Cortex of kidney (tissue), 1 donor: ENCODE data around the gene GRIN1.

Experiments
- DNase-seq: peaks from one replicate; lab custom pipeline; 2025; lab: John Stamatoyannopoulos, UW

Gene GRIN1

DNA sequence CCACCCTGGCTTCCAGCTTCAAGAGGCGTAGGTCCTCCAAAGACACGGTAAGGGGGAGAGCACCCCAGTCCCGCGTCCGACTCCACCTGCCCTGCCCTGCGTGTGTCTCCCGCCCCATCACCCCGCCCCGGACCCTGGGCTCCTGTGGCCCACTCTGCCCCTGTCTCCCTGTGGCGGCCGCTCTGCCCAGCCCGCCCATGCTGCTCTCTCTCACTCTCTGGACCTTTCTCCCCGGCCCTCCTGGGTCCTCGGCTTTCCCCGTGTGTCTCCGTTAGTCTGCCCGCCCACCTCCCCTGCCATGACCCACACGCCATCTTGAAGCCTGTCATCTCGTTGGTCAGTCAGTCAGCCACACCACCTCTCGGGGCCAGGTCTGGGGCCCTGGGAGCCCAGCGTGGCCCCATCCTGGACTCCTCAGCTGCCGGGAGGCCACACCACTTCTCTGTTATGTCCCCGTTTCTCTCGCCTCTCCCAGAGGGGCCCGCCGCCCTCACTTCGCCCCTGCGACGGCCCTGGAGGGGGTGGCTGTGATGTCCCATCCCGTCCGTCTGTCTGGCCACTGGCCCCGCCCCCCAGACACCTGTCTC lies 26.4 kb downstream of the GRIN1 start:
- no peak for DNase-seq

DNA sequence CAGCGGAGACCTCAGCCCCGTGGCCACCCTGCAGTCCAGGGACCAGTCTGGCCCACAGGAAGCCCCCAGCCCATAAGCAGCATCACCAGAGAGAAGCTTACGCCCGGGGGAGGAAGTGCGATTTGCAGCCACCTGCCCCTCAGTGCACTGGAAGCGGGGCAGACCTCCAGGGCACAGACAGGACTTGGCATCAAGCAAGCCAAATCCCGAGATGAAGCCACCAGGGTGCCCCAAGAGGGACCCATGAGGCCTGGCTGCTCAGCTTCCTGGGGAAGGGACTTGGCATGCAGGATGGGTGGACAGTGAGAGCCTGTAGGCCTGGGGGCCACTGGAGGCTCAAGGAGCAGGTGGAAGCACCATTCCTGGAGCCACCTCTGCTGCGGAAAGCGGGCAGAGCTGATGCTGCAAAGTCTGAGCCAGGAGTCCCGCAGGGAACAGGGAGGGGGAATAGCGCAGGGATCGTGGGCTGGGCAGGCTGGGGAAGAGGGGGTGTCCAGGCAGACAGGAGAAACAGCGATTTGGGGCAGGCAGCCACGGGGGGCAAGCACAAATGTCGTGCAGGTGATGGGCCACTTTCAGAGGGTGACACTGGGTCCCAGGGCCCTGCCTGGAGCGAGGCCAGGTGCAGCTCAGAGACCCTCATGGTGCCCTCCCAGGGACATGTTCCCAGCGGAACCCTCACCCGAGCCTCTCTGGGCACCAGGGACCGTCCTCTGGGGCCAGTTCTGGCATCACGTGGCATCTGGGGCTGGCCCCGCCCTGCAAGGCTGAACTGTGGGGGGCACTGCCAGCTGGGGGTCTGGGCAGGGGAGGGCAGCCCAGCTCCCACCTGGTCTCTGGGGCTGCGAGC lies 27.7 kb downstream of the GRIN1 start:
- DNase-seq = no peak

DNA sequence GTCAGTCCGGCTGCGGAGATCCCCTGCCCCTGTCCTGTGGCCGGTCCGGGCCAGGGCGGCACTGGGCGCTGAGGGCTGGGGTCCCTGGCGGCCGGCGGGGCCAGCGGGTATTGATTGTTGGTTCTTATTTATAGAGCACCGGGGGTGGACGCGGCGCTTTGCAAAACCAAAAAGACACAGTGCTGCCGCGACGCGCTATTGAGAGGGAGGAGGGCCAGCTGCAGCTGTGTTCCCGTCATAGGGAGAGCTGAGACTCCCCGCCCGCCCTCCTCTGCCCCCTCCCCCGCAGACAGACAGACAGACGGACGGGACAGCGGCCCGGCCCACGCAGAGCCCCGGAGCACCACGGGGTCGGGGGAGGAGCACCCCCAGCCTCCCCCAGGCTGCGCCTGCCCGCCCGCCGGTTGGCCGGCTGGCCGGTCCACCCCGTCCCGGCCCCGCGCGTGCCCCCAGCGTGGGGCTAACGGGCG lies 28.4 kb downstream of the GRIN1 start:
- DNase-seq = no peak

DNA sequence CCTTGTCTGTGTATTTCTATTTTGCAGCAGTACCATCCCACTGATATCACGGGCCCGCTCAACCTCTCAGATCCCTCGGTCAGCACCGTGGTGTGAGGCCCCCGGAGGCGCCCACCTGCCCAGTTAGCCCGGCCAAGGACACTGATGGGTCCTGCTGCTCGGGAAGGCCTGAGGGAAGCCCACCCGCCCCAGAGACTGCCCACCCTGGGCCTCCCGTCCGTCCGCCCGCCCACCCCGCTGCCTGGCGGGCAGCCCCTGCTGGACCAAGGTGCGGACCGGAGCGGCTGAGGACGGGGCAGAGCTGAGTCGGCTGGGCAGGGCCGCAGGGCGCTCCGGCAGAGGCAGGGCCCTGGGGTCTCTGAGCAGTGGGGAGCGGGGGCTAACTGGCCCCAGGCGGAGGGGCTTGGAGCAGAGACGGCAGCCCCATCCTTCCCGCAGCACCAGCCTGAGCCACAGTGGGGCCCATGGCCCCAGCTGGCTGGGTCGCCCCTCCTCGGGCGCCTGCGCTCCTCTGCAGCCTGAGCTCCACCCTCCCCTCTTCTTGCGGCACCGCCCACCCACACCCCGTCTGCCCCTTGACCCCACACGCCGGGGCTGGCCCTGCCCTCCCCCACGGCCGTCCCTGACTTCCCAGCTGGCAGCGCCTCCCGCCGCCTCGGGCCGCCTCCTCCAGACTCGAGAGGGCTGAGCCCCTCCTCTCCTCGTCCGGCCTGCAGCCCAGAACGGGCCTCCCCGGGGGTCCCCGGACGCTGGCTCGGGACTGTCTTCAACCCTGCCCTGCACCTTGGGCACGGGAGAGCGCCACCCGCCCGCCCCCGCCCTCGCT lies 29.0 kb downstream of the GRIN1 start:
- no peak for DNase-seq

DNA sequence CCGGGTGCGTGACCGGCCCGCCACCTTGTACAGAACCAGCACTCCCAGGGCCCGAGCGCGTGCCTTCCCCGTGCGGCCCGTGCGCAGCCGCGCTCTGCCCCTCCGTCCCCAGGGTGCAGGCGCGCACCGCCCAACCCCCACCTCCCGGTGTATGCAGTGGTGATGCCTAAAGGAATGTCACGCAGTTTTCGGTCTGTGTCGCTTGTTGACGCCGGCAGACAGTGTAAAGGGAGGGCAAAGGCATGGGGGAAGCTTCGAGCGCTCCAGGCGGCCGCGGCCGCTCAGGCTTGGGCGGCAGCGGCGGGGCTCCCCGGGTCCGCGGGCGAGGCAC lies 29.6 kb downstream of the GRIN1 start:
- DNase-seq = no peak

DNA sequence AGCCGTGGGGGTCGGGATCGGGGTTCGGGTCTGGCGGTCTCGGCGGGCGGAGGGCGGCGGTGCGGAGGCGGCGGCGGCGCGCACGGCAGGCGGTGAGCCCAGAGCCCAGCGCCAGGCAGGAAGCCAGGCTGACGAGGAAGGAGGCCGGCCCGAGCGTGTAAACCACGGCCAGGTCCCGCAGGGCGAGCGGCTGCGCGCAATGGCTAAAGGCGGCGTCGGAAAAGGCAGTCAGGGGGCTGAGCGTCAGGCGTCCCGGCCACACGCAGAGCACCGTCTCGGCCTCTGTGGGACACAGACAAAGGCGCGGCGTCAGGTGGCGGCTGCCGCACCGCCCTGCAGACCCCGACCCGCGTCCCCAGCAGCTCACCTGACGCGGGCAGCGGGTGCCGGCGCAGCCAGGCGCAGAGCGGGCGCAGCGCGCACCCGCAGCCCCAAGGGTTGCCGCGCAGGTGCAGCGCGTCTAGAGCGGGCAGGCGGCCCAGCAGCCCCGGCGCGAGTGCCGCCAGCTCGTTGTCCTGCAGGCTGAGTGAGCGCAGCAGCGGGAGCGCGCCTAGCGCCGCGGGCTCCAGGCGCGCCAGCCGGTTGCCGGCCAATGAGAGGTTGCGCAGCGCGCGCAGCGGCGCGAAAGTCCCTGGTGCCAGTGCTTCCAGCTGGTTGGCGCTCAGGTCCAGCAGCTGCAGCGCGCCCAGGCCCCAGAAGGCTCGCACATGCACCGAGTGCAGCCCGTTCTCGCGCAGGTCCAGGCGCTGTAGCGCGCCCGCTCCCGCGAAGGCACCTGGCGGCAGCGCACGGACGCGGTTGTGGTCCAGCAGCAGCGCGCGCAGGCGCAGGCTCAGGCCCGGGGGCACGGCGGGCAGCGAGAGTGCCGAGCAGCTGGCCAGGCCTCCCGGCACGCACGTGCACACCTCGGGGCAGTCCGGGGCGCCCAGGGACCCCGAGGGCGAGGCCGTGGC lies 30.2 kb downstream of the GRIN1 start:
- no peak for DNase-seq

DNA sequence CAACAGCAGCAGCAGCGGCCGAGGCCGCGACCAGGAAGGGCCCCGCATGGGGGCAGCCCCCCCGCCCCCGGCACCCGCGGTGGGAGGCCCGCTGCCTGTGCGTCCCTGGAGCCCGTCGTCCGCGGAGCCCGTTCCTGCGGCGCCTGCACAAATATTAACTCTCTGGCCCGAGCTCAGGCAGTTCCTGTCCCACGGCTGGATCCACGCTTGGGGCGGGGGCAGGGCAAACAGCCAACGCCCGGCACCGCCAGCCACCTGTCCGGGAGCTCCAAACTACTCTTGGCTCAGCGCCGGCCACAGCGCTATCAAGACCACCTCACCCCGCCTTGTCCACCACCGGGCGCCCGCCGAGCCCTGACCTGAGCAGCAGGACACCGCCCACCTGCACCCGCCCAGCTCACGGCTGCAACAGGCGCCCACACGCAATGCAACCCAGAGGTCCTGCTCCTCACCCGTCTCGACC lies 31.0 kb downstream of the GRIN1 start, which contains the start of gene LRRC26:
LRRC26 (minus strand) TSS at position 156 of the 463 bp plus-strand sequence; CDS start at position 48, 108 bp downstream.
- DNase-seq = no peak

DNA sequence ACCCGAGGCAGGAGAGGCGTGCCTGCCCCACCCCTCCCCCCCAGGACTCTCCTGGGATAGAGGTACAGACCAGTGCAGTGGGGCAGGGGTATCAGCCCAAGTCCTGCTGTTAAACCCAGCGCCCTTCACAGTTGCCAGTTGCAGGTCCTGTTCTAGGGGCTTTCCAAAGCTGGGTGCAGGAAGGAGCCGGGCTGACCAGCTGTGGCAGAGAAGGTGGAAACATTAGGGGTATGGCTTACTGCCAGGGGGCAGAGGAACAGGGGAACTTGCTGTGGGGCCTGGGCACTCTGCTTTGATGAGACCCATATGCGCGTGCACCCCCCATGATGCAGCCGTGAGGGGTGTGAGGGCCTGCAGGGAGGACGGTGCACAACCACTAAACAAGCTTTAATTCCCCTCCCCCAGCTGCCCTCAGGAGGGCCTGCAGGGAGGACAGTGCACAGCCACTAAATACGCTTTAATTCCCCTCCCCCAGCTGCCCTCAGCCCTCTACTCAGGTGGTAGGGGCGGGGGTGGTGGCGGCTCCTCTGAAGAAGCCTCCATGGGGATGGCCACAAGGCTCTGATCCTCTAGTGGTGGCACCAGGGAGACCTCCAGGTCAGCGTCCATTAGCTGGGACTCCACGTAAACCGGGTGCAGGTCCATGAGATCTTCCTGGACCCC lies 31.7 kb downstream of the GRIN1 start:
- DNase-seq = no peak

DNA sequence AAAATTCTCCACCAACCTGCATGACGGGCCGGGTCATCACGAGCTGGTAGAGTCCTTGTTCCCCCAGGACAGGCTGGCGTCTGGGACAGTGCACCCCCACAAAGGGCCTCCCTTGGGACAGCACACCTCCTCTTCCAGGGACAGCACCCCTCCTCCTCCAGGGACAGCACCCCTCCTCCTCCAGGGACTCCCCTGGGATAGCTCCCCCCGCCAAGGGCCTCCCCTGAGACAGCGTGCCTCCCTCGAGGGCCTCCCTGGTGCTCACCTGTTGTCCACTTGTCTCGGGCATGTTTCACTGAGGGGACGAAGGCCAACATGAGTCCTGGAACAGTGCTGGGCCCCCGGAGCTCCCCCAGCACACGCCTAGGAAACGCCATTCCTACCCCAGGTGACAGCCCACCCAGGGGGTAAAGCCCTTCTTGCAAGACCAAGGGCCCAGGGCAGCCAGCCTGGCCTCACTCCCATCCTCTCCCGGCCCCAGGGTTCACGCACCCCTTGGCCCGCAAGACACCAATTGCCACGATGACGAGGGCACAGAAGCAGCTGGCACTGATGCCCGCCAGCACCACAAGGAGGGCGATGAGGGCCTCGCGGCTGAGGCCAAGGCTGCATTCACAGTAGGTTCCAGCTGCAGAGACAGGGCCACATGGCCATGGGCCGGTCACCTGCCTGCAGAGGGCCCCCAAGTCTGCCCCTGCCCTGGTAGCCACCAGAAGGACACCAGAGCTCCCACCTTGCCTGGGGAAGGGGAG lies 32.4 kb downstream of the GRIN1 start:
- no peak for DNase-seq

DNA sequence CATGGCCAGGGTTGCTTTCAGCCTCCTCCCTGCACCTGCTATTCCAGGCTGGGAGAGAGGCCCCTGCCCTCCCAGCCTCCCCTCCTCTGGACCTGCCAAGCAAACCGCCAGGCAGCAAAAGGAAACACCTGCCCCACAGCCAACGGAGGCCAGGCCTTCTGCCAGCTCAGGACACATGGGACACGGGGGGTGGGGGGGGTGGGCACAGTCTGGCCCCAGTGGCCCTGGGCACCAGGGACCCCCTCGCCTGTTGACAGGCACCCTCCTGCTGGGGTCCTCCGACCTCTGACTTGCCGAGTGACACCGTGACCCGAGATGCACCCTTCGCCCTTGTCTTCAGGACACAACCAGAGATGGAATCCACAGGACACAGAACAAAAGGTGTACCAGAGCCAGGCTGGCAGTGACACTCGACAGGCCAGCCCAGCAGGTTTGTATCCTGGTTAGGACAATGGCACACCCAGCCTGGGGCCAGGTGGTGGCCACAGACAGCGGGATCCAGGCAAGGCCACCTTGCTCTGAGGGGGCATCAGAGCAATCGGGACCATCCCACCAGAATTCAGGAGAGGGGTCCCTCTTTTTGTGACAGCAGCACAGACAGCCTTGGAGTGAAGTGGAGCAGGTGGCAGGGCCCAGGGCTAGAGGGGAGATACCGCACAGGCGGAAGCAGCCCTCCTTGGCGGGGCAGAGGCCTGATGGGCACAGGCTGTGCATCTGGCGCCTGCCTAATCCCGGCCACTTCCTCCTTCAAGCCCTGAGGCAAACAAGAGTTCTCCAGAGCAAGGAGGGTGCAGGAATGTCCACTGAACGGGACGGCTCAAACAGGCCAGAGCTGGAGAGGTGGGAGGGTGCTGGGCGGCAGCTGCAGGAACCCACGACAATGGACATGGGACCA lies 34.2 kb downstream of the GRIN1 start:
- no peak for DNase-seq

DNA sequence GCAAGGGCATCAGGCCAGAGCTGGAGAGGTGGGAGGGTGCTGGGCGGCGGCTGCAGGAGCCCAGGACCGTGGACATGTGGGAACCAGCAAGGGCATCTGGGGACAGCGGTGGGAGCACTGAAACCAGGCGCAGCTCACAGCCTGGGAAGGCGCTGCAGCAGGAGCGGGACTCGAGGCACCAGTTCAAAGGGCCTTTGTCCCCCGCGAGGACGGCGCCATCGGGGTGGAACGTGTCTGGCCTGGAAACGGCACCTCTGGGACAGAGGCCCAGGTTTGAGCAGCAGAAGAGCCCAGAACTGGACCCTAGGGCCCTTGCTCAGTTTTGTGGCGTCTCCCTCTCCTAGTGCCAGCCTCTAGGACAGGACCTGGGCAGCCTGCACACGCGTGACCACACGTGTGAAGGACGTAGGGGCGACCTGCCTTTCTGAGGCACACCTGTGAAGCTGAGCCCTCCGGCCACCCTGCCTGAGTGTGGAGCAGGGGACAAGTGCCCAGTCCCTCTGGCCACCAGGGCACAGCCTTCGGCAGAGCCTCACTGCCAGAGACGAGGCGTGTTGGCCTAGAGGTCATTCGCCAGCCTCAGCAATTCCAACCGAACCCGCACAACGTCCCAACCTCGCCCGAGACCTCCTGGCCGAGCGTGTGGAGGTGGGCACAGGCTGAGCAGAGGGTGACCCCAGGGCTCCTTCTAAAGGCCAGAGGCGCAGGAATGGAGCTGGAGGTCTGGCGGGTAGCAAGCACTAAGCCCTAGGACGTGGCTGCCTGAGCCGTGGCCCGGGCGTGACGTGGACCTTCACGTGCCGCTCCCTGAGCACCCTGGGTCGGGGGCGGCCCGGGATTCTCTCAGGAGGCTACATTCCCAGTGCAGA lies 35.1 kb downstream of the GRIN1 start:
- DNase-seq = no peak

DNA sequence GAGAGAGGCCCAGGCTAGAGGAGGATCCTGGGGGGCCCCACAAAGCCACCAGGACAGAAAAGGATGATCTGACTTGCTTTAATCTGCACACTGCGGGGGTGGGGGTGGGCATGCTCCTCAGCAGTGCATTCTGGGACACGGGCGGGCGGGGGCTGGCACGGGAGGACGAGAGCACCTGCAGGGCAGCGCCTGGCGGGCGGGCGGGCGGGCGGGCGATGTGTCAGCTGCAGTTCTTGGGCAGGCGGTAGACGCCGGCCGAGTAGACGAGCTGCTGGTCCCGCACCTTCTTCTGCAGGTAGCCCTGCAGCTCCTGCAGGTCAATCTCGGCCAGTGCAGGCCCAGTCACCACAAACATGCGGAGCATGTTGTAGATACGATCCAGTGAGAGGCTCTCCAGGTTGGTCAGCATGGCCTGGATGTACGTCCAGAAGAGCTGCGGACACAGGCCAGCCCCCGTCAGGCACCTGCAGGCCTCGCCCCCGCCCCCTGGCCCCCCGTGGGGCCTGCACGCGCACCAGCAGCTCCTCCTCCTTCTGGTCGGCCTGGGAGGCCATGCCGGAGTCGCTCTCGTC lies 35.9 kb downstream of the GRIN1 start:
- no peak for DNase-seq

DNA sequence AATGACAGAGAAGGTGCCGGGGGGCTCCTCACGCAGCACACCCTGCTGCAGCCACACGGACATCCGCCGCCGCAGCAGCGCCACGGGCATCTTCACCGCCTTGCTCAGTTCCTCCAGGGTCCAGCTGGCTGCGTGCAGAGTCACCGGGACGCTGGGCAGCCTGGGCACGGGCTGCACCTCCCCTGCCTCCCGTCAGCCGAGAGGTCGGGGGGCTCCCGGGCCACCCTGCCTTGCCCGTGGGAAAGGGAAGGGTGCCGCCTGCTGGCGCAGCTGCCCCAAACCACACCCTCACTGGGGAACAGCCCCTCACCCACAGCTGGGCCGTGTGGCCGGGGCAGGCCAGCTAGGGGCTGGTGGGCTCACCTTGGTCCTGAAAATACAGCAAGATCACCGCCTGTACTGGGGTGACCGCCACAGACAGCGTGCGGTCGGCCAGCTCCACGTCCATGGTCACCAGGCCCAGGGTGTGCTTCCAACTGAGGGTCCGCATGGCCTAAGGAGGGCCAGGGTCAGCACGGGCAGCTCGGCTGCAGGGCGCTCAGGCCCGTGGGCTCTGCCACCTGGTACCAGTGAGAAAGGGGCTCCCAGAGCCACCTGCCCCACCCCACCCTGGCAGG lies 36.5 kb downstream of the GRIN1 start:
- no peak for DNase-seq

DNA sequence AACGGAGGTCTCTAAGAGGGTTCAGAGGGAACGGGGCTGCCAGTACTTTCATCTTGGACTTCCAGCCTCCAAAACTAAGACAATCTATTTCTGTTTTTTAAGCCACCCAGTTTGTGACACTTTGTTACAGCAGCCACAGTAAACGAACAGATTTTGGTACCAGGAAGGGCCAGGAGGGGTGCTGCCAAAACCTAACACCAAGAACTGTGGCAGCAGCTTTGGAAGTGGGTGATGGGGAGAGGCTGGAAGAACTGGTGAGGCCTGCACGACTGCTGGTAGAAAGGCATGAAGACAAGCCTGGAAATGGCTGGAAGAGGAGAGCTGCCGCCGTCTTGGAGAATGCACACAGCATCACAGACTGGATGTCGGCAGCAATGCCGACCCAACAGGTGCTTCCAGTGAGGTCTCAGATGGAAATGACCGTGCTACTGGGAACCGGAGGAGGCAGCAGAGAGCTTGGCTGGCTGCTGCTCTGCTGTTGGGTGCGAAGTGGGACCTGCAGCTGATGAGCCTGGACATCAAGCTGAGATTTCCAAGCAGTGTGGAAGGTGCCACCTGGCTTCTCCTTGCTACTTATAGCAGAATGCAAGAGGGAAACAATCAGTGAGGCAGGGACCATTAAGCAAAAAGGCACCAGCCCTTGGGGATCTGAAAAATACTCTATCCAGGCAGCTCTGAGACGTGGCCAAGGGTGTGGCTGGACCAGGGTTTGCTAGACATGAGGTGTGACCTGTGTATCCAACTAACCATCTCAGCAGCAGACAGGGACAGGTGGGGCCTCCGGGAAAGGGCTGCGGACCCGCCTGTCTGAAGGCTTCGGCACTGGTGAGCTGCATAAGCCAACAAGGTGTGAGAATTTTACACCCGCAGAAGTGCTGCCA lies 37.6 kb downstream of the GRIN1 start:
- DNase-seq = no peak

DNA sequence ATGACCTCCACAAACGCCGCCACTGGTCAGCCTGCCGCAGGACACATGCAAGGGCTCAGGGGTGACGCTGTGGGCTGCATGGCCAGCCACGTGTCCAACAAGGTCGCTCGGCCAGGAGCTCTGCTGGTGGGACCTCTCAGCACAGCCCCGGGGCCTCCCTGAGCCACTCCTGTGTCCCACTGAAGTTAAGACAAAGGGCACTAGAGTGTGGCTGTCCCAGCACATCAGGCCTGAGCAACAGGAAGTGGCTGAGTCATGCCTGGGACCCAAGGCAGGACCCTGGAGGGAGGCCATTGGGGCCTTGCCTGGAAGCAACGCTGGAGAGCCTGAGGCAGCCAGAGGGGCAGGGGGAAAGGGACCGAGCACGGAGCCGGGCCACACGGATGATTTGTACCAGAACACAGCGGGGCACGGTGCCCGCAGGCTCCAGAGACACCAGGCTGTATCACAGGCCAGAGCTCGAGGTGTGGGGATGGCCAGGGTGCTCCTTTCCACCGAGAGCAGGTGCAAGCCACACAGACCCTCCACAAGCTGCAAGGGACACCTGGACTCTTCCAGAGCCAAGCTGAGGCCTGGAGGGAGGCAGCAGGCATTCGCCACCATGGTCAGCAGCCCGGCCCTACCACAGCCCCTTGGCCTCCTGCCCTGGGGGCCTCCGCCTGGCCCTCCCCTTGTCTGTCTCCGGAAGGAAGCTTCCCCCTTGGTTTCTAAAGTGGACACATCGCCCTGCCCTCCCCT lies 39.4 kb downstream of the GRIN1 start:
- no peak for DNase-seq
